Uterus (tissue), 4 donors: Measurements from ENCODE around the gene CRYBA2. TPM values are rescaled to one million over a fixed set of nuclear protein-coding genes. Genes with fewer than 3 reads are reported as not detected.

Source experiments
- DNase-seq, 2 donors: peaks; one replicate each; pipeline ENCODE4 v3.0.0-alpha.2; 2019 to 2020
- H3K27ac ChIP-seq, 2 donors: fragments of 200-600 bp; sonication (generic); 1 replicate in 1 of 2; 2 replicates in 1 of 2; pipeline ENCODE4 v1.5.1; 2016 to 2018
- H3K27me3 ChIP-seq, 2 donors: fragments of 200-600 bp; sonication (generic); one replicate each; pipeline ENCODE4 v1.5.1; 2018 to 2019; ENCODE audit warnings: control low read depth in 1 of 2
- H3K36me3 ChIP-seq, 2 donors: fragments of 200-600 bp; sonication (generic); one replicate each; pipeline ENCODE4 v1.5.1; 2019; ENCODE audit warnings: control low read depth in 1 of 2
- H3K4me1 ChIP-seq, 2 donors: fragments of 200-600 bp; sonication (generic); one replicate each; pipeline ENCODE4 v1.5.1; 2018 to 2019; ENCODE audit warnings: control low read depth in 1 of 2
- H3K4me3 ChIP-seq, 2 donors: fragments of 200-600 bp; sonication (generic); 1 replicate in 1 of 2; 2 replicates in 1 of 2; pipeline ENCODE4 v1.5.1; 2018 to 2019; ENCODE audit warnings: mild to moderate bottlenecking in 1 of 2
- H3K9me3 ChIP-seq, 2 donors: fragments of 200-600 bp; sonication (generic); one replicate each; pipeline ENCODE4 v1.5.1; 2019; ENCODE audit warnings: control low read depth in 1 of 2
- CTCF ChIP-seq, 4 experiments: fragments of 200-600 bp in 2 of 4; fragments of 450-650 bp in 2 of 4; sonication (generic) in 2 of 4; IDR thresholded peaks; one replicate each; pipeline ENCODE4 v1.5.1; 2016 to 2019; ENCODE audit warnings: antibody characterized with exemption in 4 of 4, mild to moderate bottlenecking in 2 of 4, moderate library complexity in 1 of 4
- POLR2A ChIP-seq, 2 donors: fragments of 450-650 bp; IDR thresholded peaks; one replicate each; pipeline ENCODE4 v1.6.1; 2016; ENCODE audit warnings: antibody characterized with exemption in 2 of 2, mild to moderate bottlenecking in 1 of 2, moderate library complexity in 1 of 2
- intact Hi-C: fragments of 100-400 bp; cut with DNase I; formaldehyde crosslinking; loops from one replicate; pipeline ENCODE4 v1.15.1; 2023; ENCODE audit warnings: low total_unique reads
- total RNA-seq, 4 donors: library from RNA; depleted of rRNA in 3 of 4; stranded (reverse); fragments of >200 nt in 3 of 4; gene quantifications; one replicate each; pipeline versions ENCODE4 v1.1.0 to v1.2.4, GENCODE V29; 2014 to 2023
- donor health status: DM: yes; HTN: yes; CAD: no.

The CRYBA2 gene
- total RNA-seq, 4 donors from 2014 or later: not detected

- H3K4me3 ChIP-seq: no peak overlapping the region
- H3K9me3 ChIP-seq: no peaks in the 10 kb centered on the region
- intact Hi-C loops: no loop called here
- no peak for TF ChIP-seq POLR2A (IDR thresholded peaks at IDR 0.05)
- no peak for TF ChIP-seq CTCF (IDR thresholded peaks at IDR 0.05)
- H3K27me3 ChIP-seq: peaks cover 22 to 25% of the 10 kb centered on the region in 2 donors
- H3K36me3 ChIP-seq: no peaks in the 10 kb centered on the region
- no peak for DNase-seq
- H3K4me1 ChIP-seq: peaks cover 0 to 17% of the 10 kb centered on the region in 2 donors
- H3K27ac ChIP-seq: no peak overlapping the region
Measured at GRCh38 chr2:218957671-218958070, 35.6 kb downstream of the CRYBA2 start.

DNA sequence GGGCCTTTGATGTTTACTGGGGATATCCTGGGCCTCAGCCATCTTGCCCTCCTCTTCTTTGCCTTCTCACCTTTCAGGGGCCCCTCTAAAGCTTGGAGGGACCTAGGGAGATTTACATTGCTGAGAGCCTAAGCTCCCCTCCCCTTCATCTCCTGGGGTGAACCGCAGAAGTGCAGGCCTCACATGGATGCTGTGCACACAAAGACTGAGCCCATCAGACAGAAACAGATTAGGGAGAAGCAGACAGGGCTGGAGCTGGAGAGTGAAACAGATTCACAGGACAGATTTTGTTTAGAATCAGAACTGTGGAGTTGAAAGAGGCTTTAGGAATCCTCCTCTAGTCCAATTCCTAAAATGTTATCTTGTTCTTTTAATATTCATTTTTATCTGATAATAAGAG is 37.2 kb downstream of the CRYBA2 start:
- Histone ChIP-seq H3K27me3 (peaks cover 5 to 9% of the 10 kb centered on the region in 2 donors), H3K4me3 (no peak overlapping the region)

GRCh38 chr2:218954541-218955300 is 38.5 kb downstream of the CRYBA2 start:
- Histone ChIP-seq H3K4me3 (no peak overlapping the region), H3K36me3 (no peaks in the 10 kb centered on the region), H3K27me3 (peaks cover 0 to 6% of the 10 kb centered on the region in 2 donors), H3K27ac (no peak overlapping the region), H3K4me1 (peaks cover 0 to 4% of the 10 kb centered on the region in 2 donors), H3K9me3 (no peaks in the 10 kb centered on the region)
- TF ChIP-seq CTCF (IDR thresholded peaks at IDR 0.05): no peak
- TF ChIP-seq POLR2A (IDR thresholded peaks at IDR 0.05): no peak
- DNase-seq: no peak
- intact Hi-C loops: no loop called here

More for the DNA sequence above, 37.2 kb downstream of the CRYBA2 start:
- no peak for DNase-seq
- Histone ChIP-seq H3K36me3 (no peaks in the 10 kb centered on the region), H3K4me1 (peaks cover 0 to 17% of the 10 kb centered on the region in 2 donors), H3K27ac (no peak overlapping the region), H3K9me3 (no peaks in the 10 kb centered on the region)
- TF ChIP-seq POLR2A (IDR thresholded peaks at IDR 0.05) (no peak), CTCF (IDR thresholded peaks at IDR 0.05) (no peak)
- intact Hi-C loops: no loop called here

- intact Hi-C loops: no loop called here
- no peaks in the 10 kb centered on the region for H3K27me3 ChIP-seq
- no peaks in the 10 kb centered on the region for H3K4me1 ChIP-seq
- no peak overlapping the region for H3K27ac ChIP-seq
- no peaks in the 10 kb centered on the region for H3K9me3 ChIP-seq
- DNase-seq: no peak
- TF ChIP-seq POLR2A (IDR thresholded peaks at IDR 0.05): no peak
- TF ChIP-seq CTCF (IDR thresholded peaks at IDR 0.05): no peak
- no peak overlapping the region for H3K4me3 ChIP-seq
- H3K36me3 ChIP-seq: no peaks in the 10 kb centered on the region
Measured at GRCh38 chr2:218953366-218953954, 39.8 kb downstream of the CRYBA2 start.

DNA sequence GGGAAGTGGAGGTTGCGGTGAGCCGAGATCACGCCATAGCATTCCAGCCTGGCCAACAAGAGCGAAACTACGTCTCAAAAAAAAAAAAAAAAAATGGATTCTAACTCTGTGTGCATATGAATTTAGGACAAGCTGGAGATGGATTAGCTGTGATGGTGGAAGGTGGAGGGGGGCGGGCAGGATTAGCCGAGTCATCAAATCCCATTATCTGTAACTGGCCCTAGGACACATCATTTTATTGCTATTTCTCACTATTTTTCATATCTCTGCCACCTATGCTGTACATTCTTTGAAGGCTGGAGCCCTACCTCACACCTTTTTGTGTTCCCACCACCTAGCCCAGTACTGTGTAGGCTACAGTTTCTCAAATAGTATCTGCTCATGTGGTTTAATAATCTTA is 41.1 kb downstream of the CRYBA2 start:
- H3K27me3 ChIP-seq: no peaks in the 10 kb centered on the region
- TF ChIP-seq POLR2A (IDR thresholded peaks at IDR 0.05): no peak
- no peak for TF ChIP-seq CTCF (IDR thresholded peaks at IDR 0.05)
- intact Hi-C loops: no loop called here

More for the DNA sequence above, 41.1 kb downstream of the CRYBA2 start:
- Histone ChIP-seq H3K27ac (no peak overlapping the region), H3K9me3 (no peaks in the 10 kb centered on the region), H3K4me3 (no peak overlapping the region), H3K36me3 (no peaks in the 10 kb centered on the region), H3K4me1 (no peaks in the 10 kb centered on the region)
- DNase-seq: no peak
